ENCODE measurements around the gene HMCN2.

- TF ChIP-seq CTCF (IDR thresholded peaks at IDR 0.05) (no peak), POLR2A (IDR thresholded peaks at IDR 0.05) (no peak)
Measured at GRCh38 chr9:130295945-130296782, 30.6 kb downstream of the HMCN2 start.

Data from prostate gland (tissue), 2 donors.